WTC11 (cell line): Measurements from ENCODE around the gene MCM10. TPM values are rescaled to one million over a fixed set of nuclear protein-coding genes. Genes with fewer than 3 reads are reported as not detected.

Experiments used
- ATAC-seq: fragments of 200-7000 bp; cut with Tn5 transposase; 2 replicates; pipeline ENCODE4 v1.10.0; 2021; ENCODE audit warnings: mild to moderate bottlenecking, moderate library complexity
- CTCF ChIA-PET: fragments of 300-600 bp; sonication (Branson Sonifier 250); formaldehyde crosslinking; loops from one replicate; lab custom pipeline; 2021; ENCODE audit warnings: antibody characterized with exemption; lab: Charles Lee
- POLR2A ChIA-PET: fragments of 350-600 bp; sonication (Branson Sonifier 250); formaldehyde crosslinking; loops from one replicate; lab custom pipeline; 2021; ENCODE audit warnings: antibody characterized with exemption; lab: Charles Lee
- DNase-seq: peaks from one replicate; pipeline ENCODE4 v3.0.0; 2021; ENCODE audit warnings: low spot score
- H3K27ac Mint-ChIP-seq: 2 replicates; pipeline ENCODE4 v1.8.0; 2021; ENCODE audit warnings: mixed read lengths
- H3K27me3 Mint-ChIP-seq: 2 replicates; pipeline ENCODE4 v1.8.0; 2021; ENCODE audit warnings: low read depth, mild to moderate bottlenecking, moderate library complexity, mixed read lengths
- H3K36me3 Mint-ChIP-seq: 2 replicates; pipeline ENCODE4 v1.8.0; 2021; ENCODE audit warnings: mixed read lengths
- H3K4me1 Mint-ChIP-seq: 2 replicates; pipeline ENCODE4 v1.8.0; 2022; ENCODE audit warnings: mixed read lengths
- H3K4me3 Mint-ChIP-seq: 2 replicates; pipeline ENCODE4 v1.8.0; 2021; ENCODE audit warnings: mild to moderate bottlenecking, moderate library complexity, mixed read lengths
- H3K9me3 Mint-ChIP-seq: 2 replicates; pipeline ENCODE4 v1.8.0; 2021; ENCODE audit warnings: mixed read lengths
- CREB1 ChIP-seq: sonication (generic); formaldehyde crosslinking; IDR thresholded peaks from 2 replicates; pipeline ENCODE4 v1.8.0; 2023; ENCODE audit warnings: mild to moderate bottlenecking, missing genetic modification reagents
- ELF4 ChIP-seq: sonication (generic); formaldehyde crosslinking; IDR thresholded peaks from 2 replicates; pipeline ENCODE4 v1.8.1; 2022; ENCODE audit warnings: low read depth, mild to moderate bottlenecking, moderate library complexity, missing genetic modification reagents
- GTF2I ChIP-seq: fragments of 250-450 bp; sonication (Bioruptor Pico); conservative IDR thresholded peaks from 2 replicates; pipeline ENCODE4 v1.4.0; 2021; ENCODE audit warnings: mild to moderate bottlenecking
- HMGXB4 ChIP-seq: sonication (generic); formaldehyde crosslinking; IDR thresholded peaks from 2 replicates; pipeline ENCODE4 v1.8.1; 2023; ENCODE audit warnings: mild to moderate bottlenecking, moderate library complexity, missing genetic modification reagents
- MYBL2 ChIP-seq: sonication (generic); formaldehyde crosslinking; IDR thresholded peaks from 2 replicates; pipeline ENCODE4 v1.8.1; 2023; ENCODE audit warnings: mild to moderate bottlenecking, moderate library complexity, missing genetic modification reagents
- NFATC4 ChIP-seq: fragments of 250-450 bp; sonication (Bioruptor Pico); IDR thresholded peaks from 2 replicates; pipeline ENCODE4 v1.9.0; 2021; ENCODE audit warnings: mild to moderate bottlenecking
- OVOL2 ChIP-seq: fragments of 250-450 bp; sonication (Bioruptor Pico); IDR thresholded peaks from 2 replicates; pipeline ENCODE4 v1.9.0; 2021; ENCODE audit warnings: mild to moderate bottlenecking, borderline replicate concordance
- SMAD3 ChIP-seq: sonication (generic); formaldehyde crosslinking; IDR thresholded peaks from 2 replicates; pipeline ENCODE4 v1.8.0; 2022; ENCODE audit warnings: missing genetic modification reagents, mild to moderate bottlenecking, borderline replicate concordance
- SOX15 ChIP-seq: fragments of 250-450 bp; sonication (Bioruptor Pico); IDR thresholded peaks from 2 replicates; pipeline ENCODE4 v1.9.0; 2021; ENCODE audit warnings: mild to moderate bottlenecking
- SP1 ChIP-seq: sonication (generic); formaldehyde crosslinking; conservative IDR thresholded peaks from 2 replicates; pipeline ENCODE4 v1.8.1; 2022; ENCODE audit warnings: missing genetic modification reagents
- TCF7 ChIP-seq: sonication (generic); formaldehyde crosslinking; IDR thresholded peaks from 2 replicates; pipeline ENCODE4 v1.8.0; 2022; ENCODE audit warnings: mild to moderate bottlenecking, low read depth, missing genetic modification reagents, moderate library complexity
- ZNF121 ChIP-seq: sonication (generic); formaldehyde crosslinking; IDR thresholded peaks from 2 replicates; pipeline ENCODE4 v1.8.0; 2023; ENCODE audit warnings: missing genetic modification reagents
- ZNF138 ChIP-seq: sonication (generic); formaldehyde crosslinking; conservative IDR thresholded peaks from 2 replicates; pipeline ENCODE4 v1.8.1; 2022; ENCODE audit warnings: mild to moderate bottlenecking, moderate library complexity, missing genetic modification reagents
- ZNF219 ChIP-seq: sonication (generic); formaldehyde crosslinking; IDR thresholded peaks from 2 replicates; pipeline ENCODE4 v1.8.0; 2023; ENCODE audit warnings: missing genetic modification reagents, mild to moderate bottlenecking, borderline replicate concordance
- ZNF232 ChIP-seq: sonication (generic); formaldehyde crosslinking; IDR thresholded peaks from 2 replicates; pipeline ENCODE4 v1.8.0; 2022; ENCODE audit warnings: mild to moderate bottlenecking, missing genetic modification reagents
- ZNF317 ChIP-seq: sonication (generic); formaldehyde crosslinking; IDR thresholded peaks from 2 replicates; pipeline ENCODE4 v1.8.1; 2023; ENCODE audit warnings: low read depth, mild to moderate bottlenecking, moderate library complexity, missing genetic modification reagents, borderline replicate concordance
- ZNF396 ChIP-seq: fragments of 250-450 bp; sonication (Bioruptor Pico); IDR thresholded peaks from 2 replicates; pipeline ENCODE4 v1.8.0; 2021; ENCODE audit warnings: mild to moderate bottlenecking, moderate library complexity, borderline replicate concordance
- ZNF423 ChIP-seq: fragments of 250-450 bp; sonication (Bioruptor Pico); IDR thresholded peaks from 2 replicates; pipeline ENCODE4 v2.1.2; 2022; ENCODE audit warnings: mild to moderate bottlenecking, moderate library complexity
- ZSCAN18 ChIP-seq: fragments of 250-450 bp; sonication (Bioruptor Pico); IDR thresholded peaks from 2 replicates; pipeline ENCODE4 v2.1.2; 2022; ENCODE audit warnings: mild to moderate bottlenecking, moderate library complexity
- total RNA-seq: library from RNA; stranded (reverse); gene quantifications from 3 replicates; pipeline ENCODE4 v1.2.3, GENCODE V29; 2021
- TF ChIP-seq, protein P1 (sequence below): sonication (generic); formaldehyde crosslinking; IDR thresholded peaks from 2 replicates; pipeline ENCODE4 v1.8.1; 2023; ENCODE audit warnings: mild to moderate bottlenecking, missing genetic modification reagents
- TF ChIP-seq, protein P2 (sequence below): sonication (generic); formaldehyde crosslinking; IDR thresholded peaks from 2 replicates; pipeline ENCODE4 v1.8.1; 2022; ENCODE audit warnings: mild to moderate bottlenecking, moderate library complexity, missing genetic modification reagents
- TF ChIP-seq, protein P3 (sequence below): sonication (generic); formaldehyde crosslinking; IDR thresholded peaks from 2 replicates; pipeline ENCODE4 v1.8.1; 2022; ENCODE audit warnings: low read depth, mild to moderate bottlenecking, moderate library complexity, missing genetic modification reagents, borderline replicate concordance

MCM10 gene
- total RNA-seq, 1 experiment from 2014 or later: 44.3 TPM

GRCh38 chr10:13143766-13144165, 17.6 kb upstream of the MCM10 start:
- Mint-ChIP-seq H3K4me1 (peaks cover 18% of the 10 kb centered on the region), H3K27me3 (no peaks in the 10 kb centered on the region; the same call in 1 of the 2 replicates), H3K27ac (no peak overlapping the region), H3K36me3 (no peaks in the 10 kb centered on the region), H3K4me3 (no peak overlapping the region), H3K9me3 (no peaks in the 10 kb centered on the region; the same call in 1 of the 2 replicates)
- TF ChIP-seq HMGXB4 (CRISPR knock-in tag): no peak
- TF ChIP-seq ZNF423 (CRISPR knock-in tag): no peak
- no peak for TF ChIP-seq GTF2I (CRISPR knock-in tag)
- no peak for TF ChIP-seq TCF7 (CRISPR knock-in tag)
- no peak for TF ChIP-seq ZNF219 (CRISPR knock-in tag)
- no peak for TF ChIP-seq ZNF138 (CRISPR knock-in tag)
- TF ChIP-seq CREB1 (CRISPR knock-in tag): no peak
- TF ChIP-seq ZNF232 (CRISPR knock-in tag): no peak
- TF ChIP-seq ZNF396 (CRISPR knock-in tag): no peak
- TF ChIP-seq SOX15 (CRISPR knock-in tag): no peak
- TF ChIP-seq, protein P1, sequence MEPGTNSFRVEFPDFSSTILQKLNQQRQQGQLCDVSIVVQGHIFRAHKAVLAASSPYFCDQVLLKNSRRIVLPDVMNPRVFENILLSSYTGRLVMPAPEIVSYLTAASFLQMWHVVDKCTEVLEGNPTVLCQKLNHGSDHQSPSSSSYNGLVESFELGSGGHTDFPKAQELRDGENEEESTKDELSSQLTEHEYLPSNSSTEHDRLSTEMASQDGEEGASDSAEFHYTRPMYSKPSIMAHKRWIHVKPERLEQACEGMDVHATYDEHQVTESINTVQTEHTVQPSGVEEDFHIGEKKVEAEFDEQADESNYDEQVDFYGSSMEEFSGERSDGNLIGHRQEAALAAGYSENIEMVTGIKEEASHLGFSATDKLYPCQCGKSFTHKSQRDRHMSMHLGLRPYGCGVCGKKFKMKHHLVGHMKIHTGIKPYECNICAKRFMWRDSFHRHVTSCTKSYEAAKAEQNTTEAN (CRISPR knock-in tag): no peak
- no peak for TF ChIP-seq ZNF317 (CRISPR knock-in tag)
- TF ChIP-seq, protein P2, sequence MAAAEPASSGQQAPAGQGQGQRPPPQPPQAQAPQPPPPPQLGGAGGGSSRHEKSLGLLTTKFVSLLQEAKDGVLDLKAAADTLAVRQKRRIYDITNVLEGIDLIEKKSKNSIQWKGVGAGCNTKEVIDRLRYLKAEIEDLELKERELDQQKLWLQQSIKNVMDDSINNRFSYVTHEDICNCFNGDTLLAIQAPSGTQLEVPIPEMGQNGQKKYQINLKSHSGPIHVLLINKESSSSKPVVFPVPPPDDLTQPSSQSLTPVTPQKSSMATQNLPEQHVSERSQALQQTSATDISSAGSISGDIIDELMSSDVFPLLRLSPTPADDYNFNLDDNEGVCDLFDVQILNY (CRISPR knock-in tag): no peak
- TF ChIP-seq, protein P3, sequence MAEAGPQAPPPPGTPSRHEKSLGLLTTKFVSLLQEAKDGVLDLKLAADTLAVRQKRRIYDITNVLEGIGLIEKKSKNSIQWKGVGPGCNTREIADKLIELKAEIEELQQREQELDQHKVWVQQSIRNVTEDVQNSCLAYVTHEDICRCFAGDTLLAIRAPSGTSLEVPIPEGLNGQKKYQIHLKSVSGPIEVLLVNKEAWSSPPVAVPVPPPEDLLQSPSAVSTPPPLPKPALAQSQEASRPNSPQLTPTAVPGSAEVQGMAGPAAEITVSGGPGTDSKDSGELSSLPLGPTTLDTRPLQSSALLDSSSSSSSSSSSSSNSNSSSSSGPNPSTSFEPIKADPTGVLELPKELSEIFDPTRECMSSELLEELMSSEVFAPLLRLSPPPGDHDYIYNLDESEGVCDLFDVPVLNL (CRISPR knock-in tag): no peak
- TF ChIP-seq ZNF121 (CRISPR knock-in tag): no peak
- no peak for TF ChIP-seq NFATC4 (CRISPR knock-in tag)
- no peak for TF ChIP-seq SMAD3
- no peak for TF ChIP-seq MYBL2
- no peak for TF ChIP-seq OVOL2 (CRISPR knock-in tag)
- no peak for TF ChIP-seq ZSCAN18
- DNase-seq (no peak), ATAC-seq (no peak)
- CTCF ChIA-PET: interaction anchor here (1.1 kb wide), 1 partner anchor 18 kb away, joined by 7 read pairs; the partner anchor contains the start of gene MCM10
- POLR2A ChIA-PET: no interaction called here

- Mint-ChIP-seq H3K36me3 (no peaks in the 10 kb centered on the region), H3K4me1 (peaks cover 8% of the 10 kb centered on the region), H3K4me3 (no peak overlapping the region), H3K27me3 (no peaks in the 10 kb centered on the region; the same call in 1 of the 2 replicates)
- DNase-seq (no peak), ATAC-seq (no peak)
- CTCF ChIA-PET: no interaction called here
- POLR2A ChIA-PET: no interaction called here
- TF ChIP-seq SP1 (CRISPR knock-in tag): no peak
- no peak for TF ChIP-seq ELF4 (CRISPR knock-in tag)
- TF ChIP-seq TCF7 (CRISPR knock-in tag): no peak
- TF ChIP-seq, all 79 proteins: peak for 0
- Mint-ChIP-seq H3K9me3 (no peaks in the 10 kb centered on the region; the same call in 1 of the 2 replicates), H3K27ac (no peak overlapping the region)
Observed at GRCh38 chr10:13144814-13145213, 16.5 kb upstream of the MCM10 start.
